Esophagus muscularis mucosa (tissue), 4 donors: Measurements from ENCODE around the gene FBXO31. TPM values are rescaled to one million over a fixed set of nuclear protein-coding genes. Genes with fewer than 3 reads are reported as not detected.
"Not testable (repeated sequence)": the region's sequence is repeated elsewhere in the genome, so short reads cannot be mapped to it uniquely, and the experiment has no call there.

Experiments used
- DNase-seq: peaks from one replicate; pipeline ENCODE4 v3.0.0-alpha.2; 2017; ENCODE audit errors: extremely low spot score
- H3K27ac ChIP-seq, 4 donors: fragments of 200-600 bp; sonication (generic); replicated peaks in 1 of 4; 1 replicate in 3 of 4; 2 replicates in 1 of 4; pipeline ENCODE4 v1.5.1; 2016 to 2019; ENCODE audit warnings: mild to moderate bottlenecking in 1 of 4
- H3K27me3 ChIP-seq, 4 donors: fragments of 200-600 bp; sonication (generic); one replicate each; pipeline versions ENCODE4 v1.5.1 to v1.6.0; 2016 to 2019
- H3K36me3 ChIP-seq, 4 donors: fragments of 200-600 bp; sonication (generic); one replicate each; pipeline ENCODE4 v1.5.1; 2016 to 2019
- H3K4me1 ChIP-seq, 4 donors: fragments of 200-600 bp; sonication (generic); one replicate each; pipeline ENCODE4 v1.5.1; 2016 to 2019
- H3K4me3 ChIP-seq, 4 donors: fragments of 200-600 bp; sonication (generic); 1 replicate in 2 of 4; 2 replicates in 2 of 4; pipeline ENCODE4 v1.5.1; 2016 to 2019; ENCODE audit warnings: mild to moderate bottlenecking in 4 of 4, moderate library complexity in 1 of 4
- H3K9me3 ChIP-seq, 4 donors: fragments of 200-600 bp; sonication (generic); 1 replicate in 3 of 4; 2 replicates in 1 of 4; pipeline ENCODE4 v1.5.1; 2016 to 2019
- CTCF ChIP-seq, 3 experiments: fragments of 200-600 bp in 2 of 3; fragments of 450-650 bp in 1 of 3; sonication (generic) in 2 of 3; IDR thresholded peaks; one replicate each; pipeline ENCODE4 v1.5.1; 2017 to 2019; ENCODE audit warnings: antibody characterized with exemption in 3 of 3, mild to moderate bottlenecking in 2 of 3, moderate library complexity in 1 of 3
- EP300 ChIP-seq: sonication (generic); formaldehyde crosslinking; IDR thresholded peaks from one replicate; pipeline ENCODE4 v1.6.1; 2017; ENCODE audit warnings: antibody characterized with exemption
- POLR2A ChIP-seq: fragments of 450-650 bp; IDR thresholded peaks from one replicate; pipeline ENCODE4 v1.6.1; 2017; ENCODE audit warnings: antibody characterized with exemption, moderate library complexity, mild to moderate bottlenecking, low read depth
- POLR2AphosphoS5 ChIP-seq, 2 donors: sonication (generic); formaldehyde crosslinking; IDR thresholded peaks; one replicate each; pipeline ENCODE4 v1.6.1; 2017; ENCODE audit warnings: antibody characterized with exemption in 2 of 2
- WGBS: methylation state at CpG from one replicate; pipeline ENCODE4 v1.1.5; 2018; 5-methylcytosine and 5-hydroxymethylcytosine counted together
- intact Hi-C: fragments of 100-400 bp; cut with DNase I; formaldehyde crosslinking; loops from one replicate; pipeline ENCODE4 v1.15.1; 2023
- total RNA-seq, 4 donors: library from RNA; depleted of rRNA; stranded (reverse); fragments of >200 nt; gene quantifications; one replicate each; pipeline versions ENCODE4 v1.1.0 to v1.2.1, GENCODE V29; 2016

Gene FBXO31
- total RNA-seq, 4 donors from 2014 or later = 68.8 to 173 (median 102) TPM

GRCh38 chr16:87366930-87367329 lies 16.6 kb downstream of the FBXO31 start:
- Histone ChIP-seq H3K27ac (no peak overlapping the region), H3K9me3 (no peaks in the 10 kb centered on the region), H3K36me3 (peaks cover 0 to 21% (median 15%) of the 10 kb centered on the region in 4 donors), H3K4me3 (no peak overlapping the region), H3K4me1 (peaks cover 71 to 83% (median 81%) of the 10 kb centered on the region in 4 donors), H3K27me3 (no peaks in the 10 kb centered on the region)
- intact Hi-C loops = no loop called here
- 81% methylated on average over 1 of the region's 1 CpG for WGBS
- DNase-seq = no peak
- no peak for TF ChIP-seq POLR2A
- no peak for TF ChIP-seq CTCF (IDR thresholded peaks at IDR 0.05)
- TF ChIP-seq POLR2AphosphoS5 (IDR thresholded peaks at IDR 0.05) = no peak
- no peak for TF ChIP-seq EP300

- TF ChIP-seq CTCF (IDR thresholded peaks at IDR 0.05) (no peak), POLR2A (no peak), POLR2AphosphoS5 (IDR thresholded peaks at IDR 0.05) (no peak), EP300 (no peak)
- DNase-seq = no peak
- 89% methylated on average over 4 of the region's 4 CpGs for WGBS
- no peak overlapping the region for H3K4me3 ChIP-seq
- no peak overlapping the region for H3K27ac ChIP-seq
- peaks cover 65 to 77% (median 75%) of the 10 kb centered on the region in 4 donors for H3K4me1 ChIP-seq
- H3K9me3 ChIP-seq = no peaks in the 10 kb centered on the region
- H3K27me3 ChIP-seq = no peaks in the 10 kb centered on the region
- peaks cover 0 to 27% (median 22%) of the 10 kb centered on the region in 4 donors for H3K36me3 ChIP-seq
- intact Hi-C loops = no loop called here
Observed at GRCh38 chr16:87366288-87366687, 17.3 kb downstream of the FBXO31 start.

GRCh38 chr16:87365021-87365713 lies 18.4 kb downstream of the FBXO31 start:
- TF ChIP-seq CTCF (IDR thresholded peaks at IDR 0.05) (no peak), EP300 (no peak), POLR2A (no peak), POLR2AphosphoS5 (IDR thresholded peaks at IDR 0.05) (no peak)
- no peaks in the 10 kb centered on the region for H3K27me3 ChIP-seq
- H3K36me3 ChIP-seq = peaks cover 2 to 32% (median 28%) of the 10 kb centered on the region in 4 donors
- 91% methylated on average over 13 of the region's 13 CpGs for WGBS
- no peaks in the 10 kb centered on the region for H3K9me3 ChIP-seq
- no peak for DNase-seq
- peaks cover 54 to 69% (median 65%) of the 10 kb centered on the region in 4 donors for H3K4me1 ChIP-seq
- H3K27ac ChIP-seq = peak overlapping the region in 2 of 4 donors; percentile 73 to 78
- intact Hi-C loops = no loop called here
- no peak overlapping the region for H3K4me3 ChIP-seq

- 36% methylated on average over 16 of the region's 17 CpGs for WGBS
- Histone ChIP-seq H3K27ac (peak overlapping the region; percentile 73 to 79 (median 77)), H3K4me3 (peak overlapping the region; percentile 22 to 34 (median 30)), H3K9me3 (no peaks in the 10 kb centered on the region), H3K4me1 (peaks cover 42 to 56% (median 53%) of the 10 kb centered on the region in 4 donors), H3K36me3 (peaks cover 14 to 45% (median 39%) of the 10 kb centered on the region in 4 donors), H3K27me3 (no peaks in the 10 kb centered on the region)
- DNase-seq = no peak
- intact Hi-C loops = loop anchor here (5.0 kb wide), 1 partner anchor 47 kb away; the partner anchor contains the start of gene C16orf95
- TF ChIP-seq POLR2AphosphoS5 (IDR thresholded peaks at IDR 0.05) (peak; percentile 33 to 52), CTCF (IDR thresholded peaks at IDR 0.05) (no peak)
Observed at GRCh38 chr16:87363771-87364455, 19.7 kb downstream of the FBXO31 start.

- H3K4me1 ChIP-seq = peaks cover 32 to 47% (median 44%) of the 10 kb centered on the region in 4 donors
- H3K27me3 ChIP-seq, H3K9me3 ChIP-seq, DNase-seq: not testable (repeated sequence)
- peaks cover 23 to 54% (median 48%) of the 10 kb centered on the region in 4 donors for H3K36me3 ChIP-seq
- peak overlapping the region; percentile 73 to 79 (median 77) for H3K27ac ChIP-seq
- intact Hi-C loops = loop anchor here (5.0 kb wide), 1 partner anchor 46 kb away; the partner anchor contains the start of gene C16orf95
- 86% methylated on average over 13 of the region's 13 CpGs for WGBS
- H3K4me3 ChIP-seq = peak overlapping the region in 1 of 4 donors; percentile 34
Observed at GRCh38 chr16:87362828-87363559, 20.6 kb downstream of the FBXO31 start.
